GM10248 (cell line): ENCODE measurements around the gene PIGZ.

ENCODE experiments used
- CTCF ChIA-PET: fragments of 300-600 bp; sonication (Branson Sonifier 250); formaldehyde crosslinking; extraction: SDS; loops from one replicate; lab custom pipeline; 2021; ENCODE audit warnings: antibody characterized with exemption; lab: Yijun Ruan, JAX
- POLR2A ChIA-PET: fragments of 350-650 bp; sonication (Branson Sonifier 250); formaldehyde crosslinking; extraction: SDS; loops from one replicate; lab custom pipeline; 2020; ENCODE audit warnings: antibody characterized with exemption; lab: Yijun Ruan, JAX
- DNase-seq: peaks from one replicate; pipeline ENCODE4 v3.0.0; 2012; ENCODE audit errors: extremely low spot score
- TF ChIP-seq, protein P1 (sequence below): IDR thresholded peaks from 2 replicates; pipeline ENCODE4 v1.5.1; 2012; ENCODE audit warnings: mild to moderate bottlenecking, low read depth; ENCODE audit errors: extremely low read depth, missing control alignments, control extremely low read depth

The PIGZ gene

DNA sequence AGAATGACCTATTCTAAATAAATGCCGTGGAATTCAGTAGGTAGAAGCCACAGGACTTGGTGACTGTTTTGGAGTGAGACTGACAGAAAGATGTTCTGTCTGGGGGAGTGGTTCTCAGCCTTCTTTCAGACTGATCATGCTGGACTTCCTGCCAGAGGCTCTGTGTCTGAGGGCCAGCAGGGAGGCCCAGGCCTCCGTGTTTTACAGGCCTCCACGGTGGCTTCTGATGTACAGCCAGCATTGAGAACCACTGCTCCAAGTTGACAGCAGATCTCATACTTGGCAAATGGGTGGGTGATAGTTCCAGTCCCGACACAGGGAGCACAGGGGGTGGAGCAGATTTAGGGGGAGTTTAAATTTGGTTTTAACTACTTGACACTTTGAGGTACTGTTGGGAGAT is 6.7 kb upstream of the PIGZ start:
- CTCF ChIA-PET, result interaction anchor here (1.0 kb wide), 3 partner anchors 35 to 437 kb away, joined by 3 to 5 read pairs (median 3); partner anchors contain the start of gene MELTF
- TF ChIP-seq, protein P1, sequence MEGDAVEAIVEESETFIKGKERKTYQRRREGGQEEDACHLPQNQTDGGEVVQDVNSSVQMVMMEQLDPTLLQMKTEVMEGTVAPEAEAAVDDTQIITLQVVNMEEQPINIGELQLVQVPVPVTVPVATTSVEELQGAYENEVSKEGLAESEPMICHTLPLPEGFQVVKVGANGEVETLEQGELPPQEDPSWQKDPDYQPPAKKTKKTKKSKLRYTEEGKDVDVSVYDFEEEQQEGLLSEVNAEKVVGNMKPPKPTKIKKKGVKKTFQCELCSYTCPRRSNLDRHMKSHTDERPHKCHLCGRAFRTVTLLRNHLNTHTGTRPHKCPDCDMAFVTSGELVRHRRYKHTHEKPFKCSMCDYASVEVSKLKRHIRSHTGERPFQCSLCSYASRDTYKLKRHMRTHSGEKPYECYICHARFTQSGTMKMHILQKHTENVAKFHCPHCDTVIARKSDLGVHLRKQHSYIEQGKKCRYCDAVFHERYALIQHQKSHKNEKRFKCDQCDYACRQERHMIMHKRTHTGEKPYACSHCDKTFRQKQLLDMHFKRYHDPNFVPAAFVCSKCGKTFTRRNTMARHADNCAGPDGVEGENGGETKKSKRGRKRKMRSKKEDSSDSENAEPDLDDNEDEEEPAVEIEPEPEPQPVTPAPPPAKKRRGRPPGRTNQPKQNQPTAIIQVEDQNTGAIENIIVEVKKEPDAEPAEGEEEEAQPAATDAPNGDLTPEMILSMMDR, result no peak
- DNase-seq, result no peak
- POLR2A ChIA-PET, result interaction anchor here (0.5 kb wide), 1 partner anchor 143 kb away, joined by 7 read pairs; no protein-coding TSS in a partner anchor

DNA sequence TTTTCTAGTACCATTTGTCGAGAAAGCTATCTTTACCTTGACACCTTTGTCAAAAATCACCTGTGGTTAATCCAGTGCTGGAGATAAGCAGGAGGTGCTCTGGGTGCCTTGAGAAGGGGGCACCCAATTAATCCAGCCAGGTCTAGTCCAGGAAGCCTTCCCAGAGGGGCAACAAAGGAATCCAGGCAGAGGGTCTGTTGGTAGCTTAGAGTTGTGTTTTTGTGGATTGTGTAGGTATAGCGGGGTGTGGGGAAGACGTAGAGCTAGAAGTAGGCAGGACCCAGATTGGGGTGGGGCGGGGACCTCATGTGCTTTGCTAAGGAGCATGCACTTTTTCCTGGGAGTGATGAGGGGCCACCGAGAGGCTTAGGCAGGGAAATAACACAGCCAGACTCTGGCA is 6.0 kb upstream of the PIGZ start:
- TF ChIP-seq, protein P1, result no peak
- DNase-seq, result no peak
- ChIA-PET CTCF (interaction anchor here (0.7 to 1.0 kb wide), 2 partner anchors 35 to 55 kb away, joined by 3 to 4 read pairs; partner anchors contain the start of gene MELTF), POLR2A (no interaction called here)

DNA sequence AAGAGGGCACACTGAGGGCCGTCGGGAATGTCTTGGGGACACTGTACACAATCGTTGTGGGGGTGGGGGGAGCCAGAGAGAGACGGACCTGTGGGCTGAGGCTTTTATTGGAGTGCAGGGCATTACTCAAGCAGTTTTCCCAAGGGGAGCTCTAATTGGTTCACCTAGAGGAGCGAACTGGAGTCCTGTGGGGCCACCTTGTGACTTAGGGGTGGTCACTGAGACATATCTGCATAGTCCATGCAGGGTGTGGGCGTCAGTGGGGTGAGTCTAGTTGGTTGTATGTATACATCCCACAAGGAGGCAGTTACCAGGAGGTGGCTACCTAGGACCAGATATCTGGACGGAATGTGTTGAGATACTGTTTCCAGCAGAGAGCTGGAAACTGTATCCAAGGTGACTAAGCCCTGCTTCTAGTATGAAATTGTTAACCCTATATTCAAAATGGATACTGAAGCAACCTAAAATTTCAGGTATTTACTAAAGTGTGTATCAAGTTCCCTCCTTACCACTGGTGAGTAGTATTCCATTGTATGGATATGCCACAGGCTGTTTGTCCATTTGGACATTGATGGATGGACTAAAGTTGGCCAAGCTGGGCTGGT is 2.6 kb upstream of the PIGZ start:
- ChIA-PET POLR2A (no interaction called here), CTCF (interaction anchor here (0.8 to 2.9 kb wide), 5 partner anchors 8 to 361 kb away, joined by 3 to 18 read pairs (median 4); no protein-coding TSS in a partner anchor)
- no peak for DNase-seq
- TF ChIP-seq, protein P1, result no peak

DNA sequence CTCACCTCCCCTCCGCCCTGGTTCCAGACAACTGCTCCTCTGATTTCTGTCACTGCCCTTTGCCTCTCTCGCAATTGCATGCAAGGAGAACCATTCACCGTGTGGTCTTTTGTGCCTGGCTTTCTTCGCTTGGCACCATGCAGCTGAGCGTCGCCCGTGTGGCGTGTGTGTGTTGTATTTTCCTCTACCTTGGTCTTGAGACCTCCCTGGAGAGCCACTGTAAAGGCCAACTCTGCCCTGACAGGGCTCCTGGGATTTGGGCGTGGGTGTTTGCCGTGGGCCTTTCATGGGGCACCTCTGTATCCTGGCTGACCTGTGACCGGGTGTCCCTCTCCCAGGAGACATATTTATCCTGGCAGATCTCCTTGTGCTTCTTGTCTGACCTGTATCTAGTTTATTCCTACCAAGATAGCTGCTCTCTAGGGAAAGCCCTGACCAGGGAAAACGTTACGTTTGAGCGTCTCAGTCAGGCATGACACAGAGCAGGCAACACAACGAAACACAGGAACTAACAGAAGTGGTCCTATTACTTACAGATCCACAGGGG is 2.0 kb upstream of the PIGZ start:
- ChIA-PET CTCF (interaction anchor here (0.7 to 2.9 kb wide), 6 partner anchors 8 to 361 kb away, joined by 3 to 18 read pairs (median 3); no protein-coding TSS in a partner anchor), POLR2A (no interaction called here)
- TF ChIP-seq, protein P1, result no peak
- DNase-seq, result no peak

DNA sequence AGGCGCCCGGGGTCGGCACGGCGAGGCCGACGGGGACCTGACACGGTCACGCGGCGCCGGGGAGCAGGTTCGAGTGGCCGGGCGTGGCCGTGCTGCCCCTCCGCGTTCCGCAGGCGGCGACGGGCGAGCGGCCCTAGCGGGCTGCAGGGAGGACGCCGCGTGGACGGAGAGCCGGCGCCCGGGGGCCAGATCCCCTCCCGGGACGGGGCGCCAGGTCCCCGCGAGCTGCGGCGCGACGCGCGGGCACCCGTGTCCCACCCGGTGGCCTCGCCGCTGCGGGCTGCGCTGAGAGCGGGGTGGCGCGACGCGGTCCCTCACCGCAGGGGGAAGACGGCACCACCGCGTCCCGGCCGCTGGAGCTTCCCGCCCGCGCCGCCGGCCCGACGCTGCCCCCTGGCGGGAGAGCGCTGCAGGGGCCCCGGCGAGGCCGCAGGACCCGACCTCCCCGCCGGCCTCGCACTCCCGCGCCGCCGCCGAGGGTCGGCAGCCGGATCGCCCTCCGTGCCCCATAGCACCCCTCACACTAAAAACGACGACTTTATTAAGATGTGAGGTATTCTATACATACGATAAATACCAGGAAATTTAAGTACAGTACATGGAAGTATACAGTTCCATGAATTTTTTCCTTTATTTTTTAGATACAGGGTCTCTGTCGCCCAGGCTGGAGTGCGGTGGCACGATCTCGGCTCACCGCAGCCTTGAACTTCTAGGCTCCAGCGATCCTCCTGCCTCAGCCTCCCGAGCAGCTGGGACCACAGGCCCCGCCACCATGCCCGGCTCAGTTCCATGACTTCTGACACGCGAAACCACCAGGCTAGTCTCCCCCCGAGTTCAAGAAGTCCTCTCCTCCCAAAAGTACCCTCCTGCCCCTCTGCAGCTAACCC is 1.3 kb upstream of the PIGZ start:
- TF ChIP-seq, protein P1, result peak; percentile 95
- CTCF ChIA-PET, result interaction anchor here (0.7 to 2.9 kb wide), 5 partner anchors 9 to 360 kb away, joined by 3 to 18 read pairs (median 3); no protein-coding TSS in a partner anchor
- POLR2A ChIA-PET, result no interaction called here
- DNase-seq, result peak; percentile 89

DNA sequence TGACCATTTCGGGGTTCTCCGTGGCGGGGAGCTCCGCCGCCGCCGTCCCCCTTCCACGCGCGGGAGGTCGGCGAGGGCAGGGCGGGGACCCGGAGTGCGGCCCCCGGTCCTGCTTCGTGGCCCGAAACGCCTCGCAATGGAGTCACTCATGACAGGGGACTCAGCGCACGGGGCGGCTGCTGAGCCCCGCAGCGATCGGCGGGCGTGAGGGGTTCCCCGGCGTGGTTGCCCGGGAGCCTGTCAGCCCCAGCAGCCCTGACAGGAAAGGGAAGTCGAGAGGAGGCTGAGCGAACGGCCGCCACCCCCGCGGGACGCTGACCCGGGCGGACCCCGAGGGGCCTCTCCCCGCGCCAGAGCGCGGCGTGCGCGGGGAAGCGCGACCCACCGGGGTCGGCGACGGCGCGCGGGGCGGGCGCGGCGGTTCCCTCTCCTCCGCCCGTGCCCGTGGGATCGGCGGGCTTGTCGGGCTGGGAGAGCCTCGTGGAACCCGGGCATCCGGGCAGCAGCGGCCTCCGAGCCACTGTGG is 564 bp upstream of the PIGZ start:
- peak; percentile 78 for DNase-seq
- CTCF ChIA-PET, result interaction anchor here (1.0 kb wide), 1 partner anchor 9 kb away, joined by 3 read pairs; no protein-coding TSS in a partner anchor
- TF ChIP-seq, protein P1, result no peak
- POLR2A ChIA-PET, result no interaction called here
